HT-29 (cell line): ENCODE measurements around the gene SORT1. TPM values are rescaled to one million over a fixed set of nuclear protein-coding genes. Genes with fewer than 3 reads are reported as not detected.

Experiments used
- DNase-seq: peaks from one replicate; pipeline ENCODE4 v3.0.0-alpha.2; 2015; ENCODE audit warnings: low spot score
- total RNA-seq: library from RNA; depleted of rRNA; stranded (reverse); fragments of >200 nt; shearing (Covaris generic); gene quantifications from 2 replicates; pipeline ENCODE4 v1.2.3, GENCODE V29; 2014; rRNA removed

The SORT1 gene
- total RNA-seq, 1 experiment from 2014 or later, result 15.3 TPM

- no peak for DNase-seq
These were observed 135.3 kb downstream of the SORT1 start for GRCh38 chr1:109262231-109263055.

GRCh38 chr1:109261578-109261977, 136.1 kb downstream of the SORT1 start:
- no peak for DNase-seq

- DNase-seq, result no peak
These were observed 136.7 kb downstream of the SORT1 start for GRCh38 chr1:109261006-109261405.

GRCh38 chr1:109259674-109260557, 137.8 kb downstream of the SORT1 start:
- no peak for DNase-seq

Other genes with a start within 250 kb of the SORT1 start
- gene SARS1, start 184.0 kb downstream of the SORT1 start, total RNA-seq, result 109 and 125 TPM in 2 replicates
- gene CELSR2, start 148.4 kb downstream of the SORT1 start, total RNA-seq, result 1.1 and 1.4 TPM in 2 replicates
- gene PSRC1, start 114.8 kb downstream of the SORT1 start, total RNA-seq, result 54.6 and 61.1 TPM in 2 replicates
- 0.13 TPM in 1 of 2 replicates, not detected in the other for gene MYBPHL, start 90.9 kb downstream of the SORT1 start, total RNA-seq
- gene PSMA5, start 28.5 kb upstream of the SORT1 start, total RNA-seq, result 61.2 and 80.9 TPM in 2 replicates
- gene SYPL2, start 68.6 kb upstream of the SORT1 start, total RNA-seq, result not detected in 2 replicates
- 10.8 and 14.1 TPM in 2 replicates for gene ATXN7L2, start 86.0 kb upstream of the SORT1 start, total RNA-seq
- 5.9 TPM in 2 replicates for gene CYB561D1, start 96.2 kb upstream of the SORT1 start, total RNA-seq
- gene AMIGO1, start 111.8 kb upstream of the SORT1 start, total RNA-seq, result 1.1 and 1.2 TPM in 2 replicates
- 0.18 TPM in 1 of 2 replicates, not detected in the other for gene GPR61, start 142.0 kb upstream of the SORT1 start, total RNA-seq
- 3.8 and 3.9 TPM in 2 replicates for gene GNAI3, start 150.7 kb upstream of the SORT1 start, total RNA-seq
- gene GNAT2, start 221.7 kb upstream of the SORT1 start, total RNA-seq, result not detected in 2 replicates
- gene AMPD2, start 221.9 kb upstream of the SORT1 start, total RNA-seq, result 93.4 and 94.2 TPM in 2 replicates